RWPE2 (cell line): ENCODE results near the gene TTBK1.

Experiments
- ATAC-seq: fragments of 200-7000 bp; cut with Tn5 transposase; 3 replicates; pipeline ENCODE4 v1.9.1; 2021; ENCODE audit warnings: low read depth
- DNase-seq: peaks from one replicate; pipeline ENCODE4 v3.0.0-alpha.2; 2020; ENCODE audit warnings: low spot score
- H3K27ac ChIP-seq: fragments of 450-650 bp; 2 replicates; pipeline ENCODE4 v1.5.1; 2017; ENCODE audit warnings: mild to moderate bottlenecking; ENCODE audit not compliant: poor library complexity, severe bottlenecking
- H3K27me3 ChIP-seq: fragments of 250-450 bp; sonication (Bioruptor Pico); 2 replicates; pipeline ENCODE4 v1.5.1; 2021; ENCODE audit warnings: mild to moderate bottlenecking, moderate library complexity; ENCODE audit not compliant: insufficient read depth, poor library complexity, severe bottlenecking
- H3K36me3 ChIP-seq: fragments of 250-450 bp; sonication (Bioruptor Pico); 2 replicates; pipeline ENCODE4 v1.5.1; 2020; ENCODE audit warnings: low read depth, mild to moderate bottlenecking, moderate library complexity
- H3K4me1 ChIP-seq: fragments of 250-450 bp; sonication (Bioruptor Pico); 2 replicates; pipeline ENCODE4 v1.5.1; 2021; ENCODE audit warnings: mild to moderate bottlenecking, moderate library complexity; ENCODE audit not compliant: insufficient read depth, poor library complexity, severe bottlenecking
- H3K4me3 ChIP-seq: fragments of 250-450 bp; sonication (Bioruptor Pico); 2 replicates; pipeline ENCODE4 v1.5.1; 2021; ENCODE audit warnings: mild to moderate bottlenecking, moderate library complexity; ENCODE audit not compliant: severe bottlenecking
- H3K9me3 ChIP-seq: fragments of 250-450 bp; sonication (Bioruptor Pico); 2 replicates; pipeline ENCODE4 v1.5.1; 2021; ENCODE audit warnings: mild to moderate bottlenecking, moderate library complexity; ENCODE audit not compliant: severe bottlenecking
- TF ChIP-seq, protein P1 (sequence below): fragments of 450-650 bp; IDR thresholded peaks from one replicate; pipeline ENCODE4 v1.5.1; 2017; ENCODE audit warnings: mild to moderate bottlenecking, moderate library complexity; ENCODE audit not compliant: poor library complexity, severe bottlenecking

Gene TTBK1

DNA sequence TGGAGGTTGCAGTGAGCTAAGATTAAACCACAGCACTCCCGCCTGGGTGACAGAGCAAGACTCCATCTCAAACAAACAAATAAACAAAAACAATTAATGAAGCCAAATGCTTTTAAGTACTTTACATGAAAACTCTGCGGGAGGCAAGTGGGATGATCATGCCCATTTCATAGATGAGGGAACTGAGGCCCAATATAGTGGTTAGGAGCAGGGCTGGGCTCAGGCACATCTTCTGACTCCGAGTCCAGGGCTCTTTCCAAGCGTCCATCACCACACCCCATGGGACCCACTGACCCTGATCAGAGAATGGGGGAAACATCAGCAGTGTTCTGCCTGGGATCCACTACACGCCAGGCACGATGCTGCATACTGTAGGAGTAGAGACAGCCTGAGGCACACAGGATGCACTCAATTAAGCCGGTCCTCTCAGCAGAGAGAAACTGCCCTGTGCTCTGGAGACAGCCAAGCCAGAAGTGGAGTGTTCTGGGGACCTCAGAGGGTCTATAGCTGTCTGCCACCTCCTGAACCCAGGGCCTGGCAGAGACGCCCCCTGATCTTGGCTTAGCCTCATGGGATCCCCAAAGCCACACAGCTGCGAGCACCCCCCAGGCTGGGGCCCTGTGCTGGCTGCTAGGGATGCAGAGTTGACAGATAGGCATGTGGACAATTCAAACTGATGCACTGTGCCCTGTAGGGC is 13.5 kb downstream of the TTBK1 start:
- DNase-seq (no peak), ATAC-seq (no peak)
- H3K27ac ChIP-seq = no peak overlapping the region
- H3K4me1 ChIP-seq = no peaks in the 10 kb centered on the region
- H3K4me3 ChIP-seq = no peak overlapping the region
- H3K36me3 ChIP-seq = no peaks in the 10 kb centered on the region
- TF ChIP-seq, protein P1, sequence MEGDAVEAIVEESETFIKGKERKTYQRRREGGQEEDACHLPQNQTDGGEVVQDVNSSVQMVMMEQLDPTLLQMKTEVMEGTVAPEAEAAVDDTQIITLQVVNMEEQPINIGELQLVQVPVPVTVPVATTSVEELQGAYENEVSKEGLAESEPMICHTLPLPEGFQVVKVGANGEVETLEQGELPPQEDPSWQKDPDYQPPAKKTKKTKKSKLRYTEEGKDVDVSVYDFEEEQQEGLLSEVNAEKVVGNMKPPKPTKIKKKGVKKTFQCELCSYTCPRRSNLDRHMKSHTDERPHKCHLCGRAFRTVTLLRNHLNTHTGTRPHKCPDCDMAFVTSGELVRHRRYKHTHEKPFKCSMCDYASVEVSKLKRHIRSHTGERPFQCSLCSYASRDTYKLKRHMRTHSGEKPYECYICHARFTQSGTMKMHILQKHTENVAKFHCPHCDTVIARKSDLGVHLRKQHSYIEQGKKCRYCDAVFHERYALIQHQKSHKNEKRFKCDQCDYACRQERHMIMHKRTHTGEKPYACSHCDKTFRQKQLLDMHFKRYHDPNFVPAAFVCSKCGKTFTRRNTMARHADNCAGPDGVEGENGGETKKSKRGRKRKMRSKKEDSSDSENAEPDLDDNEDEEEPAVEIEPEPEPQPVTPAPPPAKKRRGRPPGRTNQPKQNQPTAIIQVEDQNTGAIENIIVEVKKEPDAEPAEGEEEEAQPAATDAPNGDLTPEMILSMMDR = no peak
- no peaks in the 10 kb centered on the region for H3K9me3 ChIP-seq
- H3K27me3 ChIP-seq = no peaks in the 10 kb centered on the region

DNA sequence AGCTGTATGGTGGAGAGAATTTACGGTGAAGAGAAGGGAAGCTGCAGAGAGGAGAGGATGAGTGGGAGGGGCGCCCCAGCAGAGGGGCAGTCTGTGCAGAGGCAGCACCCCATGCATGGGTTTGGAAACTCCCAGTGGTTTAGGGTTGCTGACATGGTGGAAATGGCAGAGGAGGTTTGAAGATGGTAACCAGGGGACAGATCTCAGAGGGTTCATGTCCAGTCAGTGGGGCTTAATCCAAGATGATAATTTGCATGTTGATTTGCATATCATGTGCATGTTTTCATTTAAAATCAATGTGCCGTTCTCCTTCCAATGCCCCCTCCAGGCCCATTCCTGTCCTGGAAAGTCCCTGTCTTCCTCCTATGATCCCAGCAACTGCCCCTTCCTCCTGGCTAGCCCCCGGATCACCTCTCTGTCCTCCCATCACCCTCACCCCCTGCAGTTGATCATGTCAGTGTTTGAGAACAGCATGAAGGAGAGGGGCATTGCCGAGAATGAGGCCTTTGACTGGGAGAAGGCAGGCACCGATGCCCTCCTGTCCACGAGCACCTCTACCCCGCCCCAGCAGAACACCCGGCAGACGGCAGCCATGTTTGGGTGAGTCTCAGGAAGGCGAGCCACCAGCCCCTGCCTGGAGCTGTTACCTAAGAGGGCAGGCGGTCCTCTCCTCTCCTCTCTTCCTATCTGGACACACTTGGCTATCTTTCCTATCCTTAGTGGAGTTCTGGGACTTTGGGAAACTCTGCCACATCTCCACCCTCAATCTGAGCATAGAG is 14.3 kb downstream of the TTBK1 start:
- Histone ChIP-seq H3K36me3 (no peaks in the 10 kb centered on the region), H3K4me1 (no peaks in the 10 kb centered on the region), H3K27me3 (no peaks in the 10 kb centered on the region), H3K27ac (no peak overlapping the region), H3K9me3 (no peaks in the 10 kb centered on the region), H3K4me3 (no peak overlapping the region)
- DNase-seq = no peak
- TF ChIP-seq, protein P1 = no peak
- ATAC-seq = no peak

DNA sequence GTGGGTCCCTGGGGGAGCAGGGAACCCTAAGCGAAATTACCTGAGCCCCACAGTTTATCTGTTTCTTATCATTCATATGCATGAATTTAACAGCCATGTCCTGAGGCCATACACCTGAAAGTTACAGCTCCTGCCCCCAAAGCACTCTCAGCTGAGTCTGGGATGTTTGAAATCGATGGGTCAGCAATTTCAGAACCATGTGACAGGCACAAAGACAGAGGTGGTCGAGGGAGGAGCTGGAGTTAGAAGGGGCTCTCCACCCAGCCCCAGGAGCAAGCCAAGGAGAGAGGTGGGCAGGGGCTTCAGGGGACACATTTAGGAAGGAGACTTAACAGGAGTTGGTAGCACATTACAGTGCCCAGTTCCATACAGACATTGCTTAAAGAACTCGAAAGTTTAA is 14.9 kb downstream of the TTBK1 start:
- Histone ChIP-seq H3K27me3 (no peaks in the 10 kb centered on the region), H3K9me3 (no peaks in the 10 kb centered on the region), H3K36me3 (no peaks in the 10 kb centered on the region), H3K4me3 (no peak overlapping the region), H3K27ac (no peak overlapping the region), H3K4me1 (no peaks in the 10 kb centered on the region)
- ATAC-seq (no peak), DNase-seq (no peak)
- TF ChIP-seq, protein P1 = no peak

DNA sequence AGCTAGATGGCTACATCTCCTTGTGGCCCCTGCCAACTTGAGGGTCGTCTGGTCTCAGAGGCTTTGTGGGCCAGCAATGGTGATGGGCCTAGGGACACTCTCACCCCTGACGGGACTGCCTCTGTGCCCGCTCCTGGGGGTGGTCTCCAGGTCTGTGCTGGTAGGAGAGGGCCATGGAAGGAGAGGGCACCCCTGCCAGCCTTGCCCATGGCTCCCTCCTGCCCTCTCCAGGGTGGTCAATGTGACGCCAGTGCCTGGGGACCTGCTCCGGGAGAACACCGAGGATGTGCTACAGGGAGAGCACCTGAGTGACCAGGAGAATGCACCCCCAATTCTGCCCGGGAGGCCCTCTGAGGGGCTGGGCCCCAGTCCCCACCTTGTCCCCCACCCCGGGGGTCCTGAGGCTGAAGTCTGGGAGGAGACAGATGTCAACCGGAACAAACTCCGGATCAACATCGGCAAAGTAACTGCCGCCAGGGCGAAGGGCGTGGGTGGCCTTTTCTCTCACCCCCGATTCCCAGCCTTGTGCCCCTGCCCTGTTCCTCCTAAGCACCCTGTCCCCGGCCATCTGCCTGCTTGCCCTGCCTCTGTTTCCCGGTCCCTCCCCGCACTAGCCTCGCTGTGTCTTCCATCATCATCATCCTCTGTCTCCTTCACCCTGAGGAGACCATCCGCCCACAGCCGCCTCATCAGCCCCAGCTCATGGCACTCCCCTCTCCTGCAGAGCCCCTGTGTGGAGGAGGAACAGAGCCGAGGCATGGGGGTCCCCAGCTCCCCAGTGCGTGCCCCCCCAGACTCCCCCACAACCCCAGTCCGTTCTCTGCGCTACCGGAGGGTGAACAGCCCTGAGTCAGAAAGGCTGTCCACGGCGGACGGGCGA is 15.8 kb downstream of the TTBK1 start:
- no peak for ATAC-seq
- Histone ChIP-seq H3K4me1 (no peaks in the 10 kb centered on the region), H3K4me3 (no peak overlapping the region), H3K27ac (no peak overlapping the region), H3K36me3 (no peaks in the 10 kb centered on the region), H3K27me3 (no peaks in the 10 kb centered on the region), H3K9me3 (no peaks in the 10 kb centered on the region)
- no peak for DNase-seq
- TF ChIP-seq, protein P1 = no peak
